HAP-1 (cell line): ENCODE results near the gene CCL2.
A peak's percentile ranks its signal among the peaks of the same experiment; 100 is the strongest.

Source experiments
- DNase-seq, 2 experiments: peaks; one replicate each; pipeline ENCODE4 v3.0.0-alpha.2; 2016 to 2020; ENCODE audit warnings: low spot score in 2 of 2
- H3K27me3 ChIP-seq: fragments of 250-450 bp; sonication (Bioruptor Pico); 2 replicates; pipeline ENCODE4 v1.5.1; 2020; ENCODE audit warnings: low read depth, mild to moderate bottlenecking, moderate library complexity
- H3K36me3 ChIP-seq: fragments of 250-450 bp; sonication (Bioruptor Pico); replicated peaks from 2 replicates; pipeline ENCODE4 v1.5.1; 2020; ENCODE audit warnings: mild to moderate bottlenecking
- H3K4me1 ChIP-seq: fragments of 250-450 bp; sonication (Bioruptor Pico); 2 replicates; pipeline ENCODE4 v1.5.1; 2020; ENCODE audit warnings: mild to moderate bottlenecking
- H3K4me3 ChIP-seq: fragments of 250-450 bp; sonication (Bioruptor Pico); 2 replicates; pipeline ENCODE4 v1.5.1; 2020; ENCODE audit warnings: mild to moderate bottlenecking, moderate library complexity
- H3K9me3 ChIP-seq: fragments of 250-450 bp; sonication (Bioruptor Pico); 2 replicates; pipeline ENCODE4 v1.5.1; 2020; ENCODE audit warnings: mild to moderate bottlenecking, moderate library complexity
- in situ Hi-C: fragments of 300-500 bp; cut with MboI; formaldehyde crosslinking; loops from 3 replicates; pipeline ENCODE4 v1.14.3; 2020; ENCODE audit warnings: low sequenced_read_pairs, inconsistent platforms, mixed read lengths

The CCL2 gene

GRCh38 chr17:34300652-34301370 lies 45.7 kb downstream of the CCL2 start:
- no peak overlapping the region for H3K4me3 ChIP-seq
- in situ Hi-C loops: no loop called here
- no peaks in the 10 kb centered on the region for H3K36me3 ChIP-seq
- H3K9me3 ChIP-seq: no peaks in the 10 kb centered on the region
- DNase-seq: no peak
- H3K27me3 ChIP-seq: no peaks in the 10 kb centered on the region; the same call in 1 of the 2 replicates
- no peaks in the 10 kb centered on the region for H3K4me1 ChIP-seq

GRCh38 chr17:34301986-34302385 lies 46.9 kb downstream of the CCL2 start:
- Histone ChIP-seq H3K4me1 (no peaks in the 10 kb centered on the region), H3K9me3 (no peaks in the 10 kb centered on the region), H3K36me3 (no peaks in the 10 kb centered on the region), H3K27me3 (no peaks in the 10 kb centered on the region; the same call in 1 of the 2 replicates), H3K4me3 (no peak overlapping the region)
- in situ Hi-C loops: no loop called here
- DNase-seq: no peak

GRCh38 chr17:34302636-34303035 lies 47.6 kb downstream of the CCL2 start:
- Histone ChIP-seq H3K36me3 (no peaks in the 10 kb centered on the region), H3K4me1 (no peaks in the 10 kb centered on the region), H3K27me3 (no peaks in the 10 kb centered on the region; the same call in 1 of the 2 replicates), H3K4me3 (no peak overlapping the region), H3K9me3 (no peaks in the 10 kb centered on the region)
- in situ Hi-C loops: no loop called here
- no peak for DNase-seq

GRCh38 chr17:34303606-34304005 lies 48.5 kb downstream of the CCL2 start:
- in situ Hi-C loops: no loop called here
- Histone ChIP-seq H3K4me1 (no peaks in the 10 kb centered on the region), H3K36me3 (no peaks in the 10 kb centered on the region), H3K27me3 (no peaks in the 10 kb centered on the region; the same call in 1 of the 2 replicates), H3K9me3 (no peaks in the 10 kb centered on the region), H3K4me3 (no peak overlapping the region)
- no peak for DNase-seq

- DNase-seq: no peak
- in situ Hi-C loops: no loop called here
- no peaks in the 10 kb centered on the region for H3K36me3 ChIP-seq
- H3K9me3 ChIP-seq: no peaks in the 10 kb centered on the region
- no peaks in the 10 kb centered on the region; the same call in 1 of the 2 replicates for H3K27me3 ChIP-seq
- H3K4me1 ChIP-seq: no peaks in the 10 kb centered on the region
- no peak overlapping the region for H3K4me3 ChIP-seq
Observed at GRCh38 chr17:34305061-34305460, 50.0 kb downstream of the CCL2 start.

- no peak for DNase-seq
- no peak overlapping the region for H3K4me3 ChIP-seq
- H3K4me1 ChIP-seq: no peaks in the 10 kb centered on the region
- no peaks in the 10 kb centered on the region; the same call in 1 of the 2 replicates for H3K27me3 ChIP-seq
- H3K9me3 ChIP-seq: no peaks in the 10 kb centered on the region
- in situ Hi-C loops: no loop called here
- no peaks in the 10 kb centered on the region for H3K36me3 ChIP-seq
Observed at GRCh38 chr17:34305606-34306005, 50.5 kb downstream of the CCL2 start.

- H3K27me3 ChIP-seq: no peaks in the 10 kb centered on the region
- H3K4me3 ChIP-seq: no peak overlapping the region
- no peaks in the 10 kb centered on the region for H3K9me3 ChIP-seq
- H3K36me3 ChIP-seq: no peaks in the 10 kb centered on the region
- no peaks in the 10 kb centered on the region for H3K4me1 ChIP-seq
- in situ Hi-C loops: no loop called here
- peak; percentile 3 to 48 for DNase-seq
Observed at GRCh38 chr17:34306466-34306865, 51.4 kb downstream of the CCL2 start.
